Adrenal gland (tissue), 12 donors: ENCODE results near the gene NR2F1-AS1. TPM values are rescaled to one million over a fixed set of nuclear protein-coding genes. Genes with fewer than 3 reads are reported as not detected.
A peak's percentile ranks its signal among the peaks of the same experiment; 100 is the strongest.

ENCODE experiments used
- DNase-seq, 7 donors: peaks; one replicate each; pipeline ENCODE4 v3.0.0-alpha.2; 2019 to 2020
- H3K27ac ChIP-seq, 5 donors: fragments of 200-600 bp; sonication (generic) in 4 of 5; 1 replicate in 3 of 5; 2 replicates in 2 of 5; pipeline versions ENCODE4 v1.5.1 to v1.8.0; 2016 to 2020; ENCODE audit warnings: mild to moderate bottlenecking in 1 of 5
- H3K27me3 ChIP-seq: fragments of 200-600 bp; 2 replicates; pipeline ENCODE4 v1.8.0; 2021
- H3K36me3 ChIP-seq, 2 donors: fragments of 200-600 bp; replicated peaks in 1 of 2; 1 replicate in 1 of 2; 2 replicates in 1 of 2; pipeline versions ENCODE4 v1.5.1 to v1.8.0; 2018 to 2022
- H3K4me1 ChIP-seq, 2 donors: fragments of 200-600 bp; replicated peaks in 1 of 2; 1 replicate in 1 of 2; 2 replicates in 1 of 2; pipeline versions ENCODE4 v1.5.1 to v1.8.0; 2018 to 2021
- H3K4me3 ChIP-seq, 4 donors: fragments of 200-600 bp; sonication (generic) in 3 of 4; one replicate each; pipeline ENCODE4 v1.5.1; 2016 to 2018
- H3K9me3 ChIP-seq, 3 donors: fragments of 200-600 bp; sonication (generic) in 1 of 3; replicated peaks in 1 of 3; 1 replicate in 2 of 3; 2 replicates in 1 of 3; pipeline versions ENCODE4 v1.5.1 to v1.8.0; 2016 to 2021
- CTCF ChIP-seq, 6 experiments: fragments of 450-650 bp in 4 of 6; fragments of 200-600 bp in 2 of 6; sonication (generic) in 1 of 6; IDR thresholded peaks; 1 replicate in 5 of 6; 2 replicates in 1 of 6; pipeline versions ENCODE4 v1.5.1 to v1.8.0; 2016 to 2021; ENCODE audit warnings: antibody characterized with exemption in 6 of 6, mild to moderate bottlenecking in 2 of 6, moderate library complexity in 1 of 6
- POLR2A ChIP-seq, 2 donors: fragments of 450-650 bp; IDR thresholded peaks; one replicate each; pipeline ENCODE4 v1.6.1; 2017; ENCODE audit warnings: antibody characterized with exemption in 2 of 2, mild to moderate bottlenecking in 2 of 2, moderate library complexity in 1 of 2
- WGBS, 4 donors: extraction: QIAGEN DNeasy Blood & Tissue Kit in 2 of 4; methylation state at CpG; one replicate each; pipeline versions ENCODE4 v1.1.5 to v1.1.7; 2013 to 2017; 5-methylcytosine and 5-hydroxymethylcytosine counted together
- intact Hi-C, 2 donors: fragments of 100-400 bp; cut with DNase I; formaldehyde crosslinking; loops; one replicate each; pipeline versions ENCODE4 v1.14.1 to v1.15.0; 2022 to 2023
- polyA plus RNA-seq, 3 donors: library from polyadenylated mRNA; stranded (reverse); fragments of 200-250 nt in 2 of 3; fragments of 350-450 nt in 1 of 3; fragmentation: Illumina TruSeq in 1 of 3; extraction: RNeasy Lipid Tissue Mini Kit (QIAGEN cat#74804) in 1 of 3; gene quantifications; one replicate each; pipeline ENCODE4 v1.2.3, GENCODE V29; 2013 to 2014
- total RNA-seq, 9 donors: library from RNA; depleted of rRNA in 4 of 9; stranded (reverse); fragments of >200 nt in 4 of 9; fragments of 120-200 nt in 1 of 9; fragmentation: NEBNext Ultra II Directional in 1 of 9; extraction: Animal tissue kit (Norgen Biotek cat#: 25700) in 1 of 9; gene quantifications; one replicate each; pipeline versions ENCODE4 v1.1.0 to v1.2.4, GENCODE V29; 2013 to 2023
- donor health status: healthy with polysubstance abuse.
- donor health status: Bipolar disorder and iron deficiency.
- donor health status: DM: yes; HTN: yes; CAD: no.
- donor health status: DM: no; HTN: no; CAD: no.
- donor health status: DM: no; HTN: no; CAD: no.
- donor health status: DM: yes; HTN: yes; CAD: no.

Gene NR2F1-AS1
- total and polyA plus RNA-seq, 12 donors: 13.2 to 107 (median 29.1) TPM

GRCh38 chr5:93588352-93589151, 7.5 kb upstream of the NR2F1-AS1 start:
- H3K36me3 ChIP-seq: peaks cover 0 to 3% of the 10 kb centered on the region in 2 donors
- intact Hi-C loops: loop anchor here in 1 of 2 donors (10.0 kb wide), 1 partner anchor 206 kb away; no protein-coding TSS in a partner anchor
- peak overlapping the region in 2 of 4 donors; percentile 8 to 81 for H3K4me3 ChIP-seq
- peak in 2 of 7 donors; percentile 31 to 54 for DNase-seq
- H3K9me3 ChIP-seq: no peaks in the 10 kb centered on the region
- peak overlapping the region in 2 of 5 donors; percentile 81 to 85 for H3K27ac ChIP-seq
- no peaks in the 10 kb centered on the region for H3K27me3 ChIP-seq
- H3K4me1 ChIP-seq: peaks cover 0 to 11% of the 10 kb centered on the region in 2 donors
- WGBS, 4 donors: 26 to 53% (median 37%) methylated on average over 14 to 78 of the region's 78 CpGs
- TF ChIP-seq CTCF (IDR thresholded peaks at IDR 0.05): no peak
- no peak for TF ChIP-seq POLR2A (IDR thresholded peaks at IDR 0.05)

GRCh38 chr5:93587597-93588351, 6.8 kb upstream of the NR2F1-AS1 start:
- no peaks in the 10 kb centered on the region for H3K27me3 ChIP-seq
- 23 to 54% (median 34%) methylated on average over 22 to 59 of the region's 59 CpGs for WGBS, 4 donors
- H3K36me3 ChIP-seq: no peaks in the 10 kb centered on the region
- H3K9me3 ChIP-seq: no peaks in the 10 kb centered on the region
- peak overlapping the region in 4 of 5 donors; percentile 10 to 85 (median 46) for H3K27ac ChIP-seq
- intact Hi-C loops: loop anchor here in 1 of 2 donors (10.0 kb wide), 1 partner anchor 207 kb away; no protein-coding TSS in a partner anchor
- TF ChIP-seq POLR2A (IDR thresholded peaks at IDR 0.05) (no peak), CTCF (IDR thresholded peaks at IDR 0.05) (no peak)
- H3K4me1 ChIP-seq: peaks cover 0 to 11% of the 10 kb centered on the region in 2 donors
- peak in 3 of 7 donors; percentile 24 to 53 (median 41) for DNase-seq
- peak overlapping the region in 2 of 4 donors; percentile 8 to 81 for H3K4me3 ChIP-seq

DNA sequence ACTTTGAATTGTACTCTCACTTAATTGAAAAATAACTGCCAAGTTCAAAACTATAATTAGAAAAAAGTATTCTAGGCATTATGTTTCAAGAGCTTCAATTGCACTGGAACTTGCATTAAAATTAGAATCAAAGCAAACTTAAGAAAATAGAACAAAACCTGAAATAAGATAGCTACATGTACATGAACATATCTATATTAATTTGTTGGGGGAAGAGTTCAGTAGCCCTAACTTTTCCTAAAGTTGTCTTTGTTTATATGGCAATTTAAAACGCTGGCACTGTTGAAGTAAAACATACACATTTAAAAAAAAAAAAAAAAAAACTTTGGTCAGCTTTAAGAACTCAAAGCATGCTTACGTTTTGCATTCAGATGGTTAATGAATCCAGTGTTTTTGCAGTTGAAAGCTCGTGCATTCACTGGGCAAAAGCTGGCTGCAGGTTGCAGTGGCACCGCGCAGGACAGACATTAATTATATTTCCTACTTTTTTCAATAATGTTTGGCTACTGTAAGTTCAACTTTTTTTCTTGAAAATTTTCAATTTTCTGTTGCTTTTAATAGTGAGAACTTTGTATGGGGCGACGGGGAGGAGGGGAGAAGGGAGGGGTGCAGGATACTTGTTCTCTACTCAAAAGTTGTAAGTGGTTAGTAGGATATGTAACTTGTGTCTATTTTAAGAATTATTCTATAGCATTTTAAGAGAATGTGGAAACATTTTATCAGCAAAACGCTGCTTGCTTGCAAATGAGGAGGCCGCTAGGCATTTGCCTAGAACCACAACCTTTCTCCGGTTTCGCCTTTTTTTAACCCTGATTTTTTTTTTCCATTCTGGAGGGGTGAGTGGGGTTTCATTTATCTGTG, 5.9 kb upstream of the NR2F1-AS1 start:
- intact Hi-C loops: loop anchor here in 1 of 2 donors (10.0 kb wide), 1 partner anchor 208 kb away; no protein-coding TSS in a partner anchor
- Histone ChIP-seq H3K27ac (peak overlapping the region in 4 of 5 donors; percentile 10 to 85 (median 46)), H3K27me3 (no peaks in the 10 kb centered on the region), H3K36me3 (no peaks in the 10 kb centered on the region), H3K4me1 (peaks cover 0 to 16% of the 10 kb centered on the region in 2 donors), H3K4me3 (peak overlapping the region in 1 of 4 donors; percentile 81), H3K9me3 (no peaks in the 10 kb centered on the region)
- DNase-seq: no peak
- 32 to 35% (median 33%) methylated on average over 11 of the region's 11 CpGs for whole genome bisulfite sequencing, 4 donors
- TF ChIP-seq CTCF (IDR thresholded peaks at IDR 0.05) (no peak), POLR2A (IDR thresholded peaks at IDR 0.05) (no peak)
